Left kidney (tissue), 2 donors: ENCODE results near the gene HELZ. TPM values are rescaled to one million over a fixed set of nuclear protein-coding genes. Genes with fewer than 3 reads are reported as not detected.
"Not testable (repeated sequence)": the region's sequence is repeated elsewhere in the genome, so short reads cannot be mapped to it uniquely, and the experiment has no call there.

Experiments
- DNase-seq: peaks from one replicate; pipeline ENCODE4 v3.0.0-alpha.2; 2013
- polyA plus RNA-seq: library from polyadenylated mRNA; unstranded; fragments of 120-200 nt; gene quantifications from one replicate; pipeline ENCODE4 v1.2.1, GENCODE V29; 2013; ENCODE audit not compliant: insufficient read length

The HELZ gene
- polyA plus RNA-seq, 1 donor, result 40.5 TPM

DNA sequence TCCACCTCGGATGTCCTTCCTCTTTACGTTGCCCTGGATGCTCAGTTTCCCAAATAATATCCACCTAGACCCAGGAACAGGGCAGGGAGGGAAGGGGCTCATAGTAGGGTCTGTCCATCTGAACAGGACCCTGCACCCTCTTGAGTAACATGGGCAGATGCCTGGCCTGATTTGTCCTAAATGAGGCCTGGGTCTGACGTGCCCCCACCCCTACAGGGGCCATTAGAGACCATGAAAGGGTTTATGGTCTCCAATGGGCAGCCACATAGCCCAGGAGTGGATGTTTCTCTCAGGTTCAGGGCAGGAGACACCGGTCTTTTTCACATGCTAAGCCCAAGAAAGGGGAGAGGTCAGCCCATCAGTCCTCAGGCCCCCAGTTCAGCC is 193.8 kb downstream of the HELZ start:
- DNase-seq, result no peak

DNA sequence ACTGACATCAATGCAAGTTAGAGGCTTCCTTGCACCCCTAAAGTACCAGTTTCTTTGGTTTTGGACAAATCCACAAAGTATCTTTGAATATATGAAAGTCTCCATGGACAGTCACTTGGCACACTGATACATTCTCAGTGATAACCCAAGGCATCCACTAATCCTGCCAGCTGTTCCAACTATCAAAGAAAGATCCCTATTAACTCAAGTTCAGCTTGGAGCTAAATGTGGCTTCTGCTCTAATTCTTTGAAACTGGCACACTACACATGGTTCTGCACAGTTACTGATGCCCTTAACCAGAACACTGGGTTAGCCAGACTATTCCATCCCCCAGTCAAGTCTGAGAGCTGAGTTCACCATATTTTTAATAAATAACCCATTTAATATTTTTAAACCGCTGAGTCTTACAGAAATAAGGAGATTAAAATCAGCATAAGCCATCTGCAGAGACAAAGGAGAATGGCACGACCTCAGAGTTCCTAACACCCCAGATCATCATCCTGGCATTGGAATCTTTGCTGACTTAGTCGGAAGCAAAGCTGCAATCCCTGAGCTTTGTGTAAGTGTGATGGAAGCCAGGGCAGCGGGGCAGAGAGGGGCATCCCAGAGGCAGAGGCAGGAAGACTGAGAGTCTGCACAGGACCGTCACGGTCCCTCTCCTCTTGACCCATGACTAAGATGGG is 194.4 kb downstream of the HELZ start:
- DNase-seq, result no peak

DNA sequence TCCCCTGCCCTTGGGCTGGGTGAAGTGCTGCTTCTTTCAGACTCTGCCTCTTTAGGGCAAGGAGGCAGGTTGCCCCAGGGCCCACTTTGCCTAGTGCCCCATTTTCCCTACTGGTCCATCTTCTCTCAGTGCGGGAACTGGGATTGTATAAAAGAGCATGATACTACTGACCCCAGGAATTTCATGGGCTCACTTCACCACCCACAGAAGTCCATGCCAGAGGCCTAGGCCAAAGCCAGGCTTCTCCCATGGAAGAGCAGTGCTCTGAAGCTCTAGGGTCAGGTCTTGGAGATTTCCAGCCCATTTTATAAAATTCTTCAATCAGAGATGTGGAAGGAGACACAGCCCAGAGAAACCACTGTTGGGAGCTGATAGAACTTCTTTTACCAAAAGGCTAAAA is 194.9 kb downstream of the HELZ start:
- DNase-seq, result no peak

DNA sequence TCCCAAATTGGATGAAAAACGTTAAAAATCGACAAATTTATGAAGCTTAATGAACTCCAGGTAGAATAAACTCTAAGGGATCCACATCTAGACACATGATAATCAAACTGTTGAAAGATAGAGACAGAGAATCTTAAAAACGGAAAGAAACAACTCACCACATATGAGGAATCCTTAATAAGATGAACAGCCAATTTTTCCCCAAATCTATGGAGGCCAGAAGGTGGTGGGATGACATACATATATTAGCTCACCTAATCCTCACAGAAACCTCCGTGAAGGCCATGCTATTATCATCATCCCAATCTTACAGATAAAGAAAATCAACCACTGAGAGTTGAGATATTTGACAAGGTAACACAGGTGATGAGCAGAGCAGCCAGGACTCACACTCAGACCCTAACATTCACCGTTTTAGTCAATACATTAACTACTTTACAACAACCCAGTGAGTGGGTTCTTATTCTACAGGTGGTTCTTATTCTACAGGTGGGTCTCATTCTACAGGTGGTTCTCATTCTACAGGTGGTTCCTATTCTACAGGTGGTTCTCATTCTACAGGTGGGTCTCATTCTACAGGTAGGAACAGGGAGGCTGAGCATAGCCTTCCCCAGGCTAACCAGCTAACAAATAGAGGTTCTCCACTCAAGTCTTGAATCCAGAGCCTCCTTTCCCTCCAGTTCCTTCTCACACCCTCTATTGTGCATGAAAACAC is 195.8 kb downstream of the HELZ start:
- DNase-seq, result no peak

DNA sequence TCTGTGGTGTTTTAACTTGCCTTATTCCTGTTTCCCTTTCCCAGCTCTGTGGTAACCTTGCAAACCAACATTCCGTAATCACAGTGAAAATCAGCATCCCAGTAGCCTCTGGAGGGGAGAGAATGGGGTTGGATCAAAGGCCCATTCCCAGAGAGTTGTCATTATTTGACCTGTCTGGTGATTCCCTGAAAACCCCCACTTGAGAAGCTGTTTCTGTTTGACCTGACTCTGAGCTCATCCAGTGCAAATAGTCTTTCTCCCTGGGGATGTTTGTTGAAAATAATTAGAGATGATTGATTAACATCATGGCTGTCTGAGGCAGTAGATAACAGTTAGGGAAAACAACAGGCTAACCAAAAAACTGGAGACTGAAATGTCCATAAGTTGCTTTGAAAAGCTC is 197.6 kb downstream of the HELZ start:
- no peak for DNase-seq

DNA sequence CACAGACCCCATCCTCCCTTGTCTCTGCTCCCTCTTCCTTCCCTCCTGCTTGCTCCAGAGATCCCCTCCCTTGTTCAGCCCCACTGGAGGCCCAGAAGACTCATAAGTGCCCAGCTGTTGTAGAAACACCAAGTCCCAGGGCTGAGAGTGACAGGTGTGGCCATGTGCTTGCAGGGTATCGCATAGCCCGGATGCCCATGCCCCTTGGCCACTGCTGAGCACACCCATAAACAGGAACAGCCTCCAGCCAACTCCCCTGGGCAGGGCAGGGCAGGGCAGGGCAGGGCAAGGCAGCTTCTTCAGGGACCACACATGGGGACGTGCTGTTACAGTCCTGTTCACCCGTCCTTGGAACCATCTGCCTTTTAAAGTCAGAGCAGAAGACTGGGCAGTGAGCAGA is 198.6 kb downstream of the HELZ start:
- DNase-seq, result no peak

DNA sequence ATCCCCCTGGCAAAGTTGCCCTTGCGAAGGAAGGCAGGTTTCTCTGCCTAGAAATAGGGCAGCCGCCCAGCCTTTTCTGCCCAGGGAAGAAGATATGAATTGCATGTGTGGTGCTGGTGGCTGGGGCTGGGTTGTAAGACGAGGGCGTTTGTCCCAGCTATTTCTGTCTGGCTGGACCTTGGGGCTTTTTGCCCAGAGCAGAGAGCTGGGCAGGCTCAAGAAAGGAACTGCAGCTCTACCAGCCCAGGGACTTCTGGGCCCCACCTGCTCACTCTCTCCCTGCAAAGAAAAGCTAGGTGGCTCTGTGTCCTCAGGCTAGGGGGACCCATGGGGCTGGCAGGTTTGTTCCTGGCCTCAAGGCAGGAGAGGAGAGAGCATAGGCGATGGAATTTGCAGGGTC is 200.1 kb downstream of the HELZ start:
- no peak for DNase-seq

DNA sequence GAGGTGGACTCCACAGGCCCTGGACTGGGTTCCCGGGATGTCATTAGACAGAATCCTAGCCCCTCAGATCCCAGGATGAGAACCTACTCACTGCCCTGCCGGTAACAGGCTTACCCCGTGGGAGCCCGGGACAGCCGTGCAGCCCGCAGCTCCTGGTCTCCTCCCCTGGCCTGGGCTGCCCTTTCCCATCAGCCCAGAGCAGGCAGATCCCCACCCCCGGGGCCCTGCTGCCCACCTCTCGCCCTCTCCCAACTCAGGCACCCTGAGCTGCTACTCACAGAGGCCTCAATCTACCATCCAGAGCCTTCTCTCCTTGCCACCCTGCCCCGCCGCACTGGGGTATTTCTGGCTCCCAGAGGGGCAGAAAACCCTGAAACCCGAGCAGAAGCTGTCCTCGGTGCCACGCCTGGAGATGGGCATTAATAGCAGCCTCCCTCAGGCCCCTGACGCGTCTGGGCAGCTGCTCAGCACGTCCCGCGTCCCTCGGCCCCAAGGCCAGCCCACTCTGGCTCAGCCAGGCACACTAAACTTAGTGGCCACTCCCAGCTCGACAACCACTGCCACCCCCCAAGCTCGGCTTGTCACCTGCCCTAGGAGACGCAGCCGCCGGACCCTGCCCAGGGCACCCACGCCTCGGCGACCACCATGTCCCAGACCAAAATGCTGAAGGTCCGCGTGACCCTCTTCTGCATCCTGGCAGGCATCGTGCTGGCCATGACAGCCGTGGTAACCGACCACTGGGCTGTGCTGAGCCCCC is 200.8 kb downstream of the HELZ start, which contains the start of gene CACNG1:
CACNG1 (plus strand) TSS at position 539 of the 757 bp plus-strand sequence; CDS start at position 646, 107 bp downstream.
- DNase-seq, result no peak

DNA sequence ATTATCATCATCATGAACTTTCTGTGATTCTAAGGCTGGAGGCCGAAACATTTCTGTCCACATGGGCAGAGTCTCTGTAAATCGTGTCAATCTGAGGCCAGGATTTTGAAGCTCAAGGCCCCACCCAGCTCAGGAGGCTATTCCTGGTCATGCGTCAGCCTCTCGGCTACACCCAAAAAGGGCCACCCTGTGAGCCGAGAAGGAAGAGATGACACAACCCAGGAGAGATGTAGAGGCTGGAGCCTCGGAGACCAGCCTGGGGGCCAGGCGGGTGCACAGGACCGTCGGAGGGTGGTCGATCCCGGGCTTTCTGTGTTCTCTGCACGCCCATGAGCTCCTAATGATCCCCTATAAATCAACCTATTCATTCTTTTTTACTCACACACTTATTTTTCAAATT is 201.7 kb downstream of the HELZ start:
- DNase-seq, result no peak

DNA sequence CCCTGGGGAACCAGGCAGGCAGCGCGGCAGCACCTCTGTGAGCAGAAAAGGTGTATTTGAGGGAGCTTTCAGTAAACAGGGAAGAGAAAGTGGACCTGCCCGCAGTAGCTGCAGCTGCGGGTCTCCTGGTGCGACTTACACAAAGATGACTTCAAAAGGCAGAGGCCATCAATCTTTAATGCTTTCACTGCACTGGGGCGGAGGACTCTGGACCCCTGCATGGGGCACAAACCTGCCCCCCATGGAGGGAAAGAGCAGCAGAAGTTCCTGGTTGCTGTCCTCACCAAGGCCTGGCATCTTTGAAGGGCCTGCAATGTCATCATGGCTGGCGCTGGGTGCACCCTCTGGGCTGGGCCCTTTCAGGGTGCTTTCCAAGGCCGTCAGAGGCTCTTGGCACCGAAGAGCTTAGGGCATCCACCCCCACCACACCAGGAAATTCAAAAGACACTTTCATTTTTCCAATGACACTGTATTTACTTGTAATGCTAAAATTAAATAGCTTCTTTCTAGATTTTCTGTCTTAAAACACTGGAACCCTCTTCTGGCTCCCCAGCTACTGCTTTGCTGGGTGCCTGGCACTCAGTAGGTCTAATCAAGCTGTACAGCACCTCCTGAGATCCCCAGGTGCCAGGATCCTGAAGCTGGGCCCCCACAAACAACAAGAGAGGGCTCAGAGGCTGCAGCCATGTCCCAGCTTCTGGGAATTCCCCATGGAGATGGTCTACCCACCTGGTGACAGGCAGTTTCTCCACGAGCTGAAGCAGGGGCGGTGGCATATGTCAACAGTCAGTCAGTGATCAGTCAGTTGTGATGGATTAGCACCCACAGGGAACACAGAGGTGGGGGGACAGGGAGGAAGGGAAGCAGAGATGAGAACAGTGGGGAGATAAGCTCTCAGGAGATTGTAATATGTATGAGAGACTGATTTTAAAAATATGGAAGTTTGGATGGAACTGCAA is 202.8 kb downstream of the HELZ start:
- DNase-seq, result no peak

DNA sequence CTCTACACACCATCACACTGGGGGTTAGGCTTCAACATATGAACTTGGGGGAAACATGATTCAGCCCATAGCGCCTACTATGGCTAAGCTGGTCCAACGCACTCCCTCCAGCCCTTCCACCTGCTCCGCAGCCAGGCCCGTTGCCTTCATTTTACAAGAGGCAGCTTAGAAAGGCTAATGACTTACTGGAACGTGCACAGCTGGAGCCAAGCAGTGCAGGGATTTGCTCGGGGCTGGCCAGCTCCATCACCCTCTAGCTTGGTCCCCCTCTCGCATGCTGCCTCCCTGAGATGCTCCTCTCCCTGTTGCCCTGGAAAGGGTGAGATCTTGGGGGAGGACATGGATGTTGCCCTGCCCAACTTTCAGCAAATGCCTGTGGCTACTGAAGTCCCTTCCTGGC is 203.5 kb downstream of the HELZ start:
- no peak for DNase-seq

DNA sequence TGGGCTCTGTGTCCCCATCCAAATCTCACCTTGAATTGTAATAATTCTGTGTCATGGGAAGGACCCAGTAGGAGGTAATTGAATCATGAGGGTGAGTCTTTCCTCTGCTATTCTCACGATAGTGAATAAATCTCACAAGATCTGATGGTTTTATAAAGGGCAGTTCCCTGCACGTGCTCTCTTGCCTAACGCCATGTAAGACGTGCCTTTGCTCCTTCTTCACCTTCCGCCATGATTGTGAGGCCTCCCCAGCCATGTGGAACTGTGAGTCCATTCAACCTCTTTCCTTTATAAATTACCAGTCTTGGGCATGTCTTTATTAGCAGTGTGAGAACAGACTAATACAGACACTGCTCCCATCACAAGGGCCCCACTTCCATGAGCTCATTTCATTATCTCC is 203.9 kb downstream of the HELZ start:
- not testable (repeated sequence) for DNase-seq

DNA sequence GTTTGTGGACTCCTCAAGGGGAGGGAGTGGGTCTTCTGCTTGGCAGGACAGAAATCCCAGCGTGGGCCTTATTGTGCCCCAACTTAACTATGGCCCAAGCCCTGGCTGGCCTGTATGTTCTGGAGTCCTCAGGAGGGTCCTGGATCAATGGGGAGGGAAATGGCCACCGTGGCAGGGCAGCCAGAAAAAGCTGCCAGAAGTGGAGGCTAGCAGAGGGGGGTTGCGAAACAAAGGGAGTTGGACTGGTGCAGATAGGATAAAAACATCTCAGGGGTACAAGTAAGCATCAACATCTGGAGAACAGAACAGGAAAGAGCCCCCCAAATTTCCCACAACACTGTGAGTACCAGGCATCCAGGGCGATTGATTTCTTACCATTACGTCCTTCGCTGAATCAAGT is 204.3 kb downstream of the HELZ start:
- DNase-seq, result no peak

DNA sequence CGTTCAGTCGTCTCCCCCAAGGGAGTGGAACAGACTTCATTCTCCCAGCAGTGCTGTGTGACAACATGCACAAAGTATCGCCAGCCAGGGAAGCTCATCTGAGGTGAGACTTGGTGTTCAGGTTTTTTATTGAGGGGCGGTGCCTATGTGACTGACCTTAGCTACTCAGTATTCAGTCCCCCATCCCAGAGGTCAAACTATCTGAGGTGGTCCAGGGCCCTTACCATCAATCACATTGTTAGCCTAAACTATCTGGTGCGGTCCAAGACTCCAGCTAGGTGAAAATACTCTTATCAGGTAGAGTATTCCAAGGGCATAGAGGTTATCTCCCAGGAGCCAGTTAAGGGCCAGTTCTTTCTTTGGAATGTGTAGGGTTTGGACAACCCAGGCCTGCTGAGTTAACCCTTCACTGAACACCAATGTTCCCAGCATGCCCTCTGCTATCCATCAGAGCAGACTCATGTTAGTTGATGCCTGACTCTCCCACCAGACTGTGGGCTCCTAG is 206.1 kb downstream of the HELZ start:
- DNase-seq, result no peak

DNA sequence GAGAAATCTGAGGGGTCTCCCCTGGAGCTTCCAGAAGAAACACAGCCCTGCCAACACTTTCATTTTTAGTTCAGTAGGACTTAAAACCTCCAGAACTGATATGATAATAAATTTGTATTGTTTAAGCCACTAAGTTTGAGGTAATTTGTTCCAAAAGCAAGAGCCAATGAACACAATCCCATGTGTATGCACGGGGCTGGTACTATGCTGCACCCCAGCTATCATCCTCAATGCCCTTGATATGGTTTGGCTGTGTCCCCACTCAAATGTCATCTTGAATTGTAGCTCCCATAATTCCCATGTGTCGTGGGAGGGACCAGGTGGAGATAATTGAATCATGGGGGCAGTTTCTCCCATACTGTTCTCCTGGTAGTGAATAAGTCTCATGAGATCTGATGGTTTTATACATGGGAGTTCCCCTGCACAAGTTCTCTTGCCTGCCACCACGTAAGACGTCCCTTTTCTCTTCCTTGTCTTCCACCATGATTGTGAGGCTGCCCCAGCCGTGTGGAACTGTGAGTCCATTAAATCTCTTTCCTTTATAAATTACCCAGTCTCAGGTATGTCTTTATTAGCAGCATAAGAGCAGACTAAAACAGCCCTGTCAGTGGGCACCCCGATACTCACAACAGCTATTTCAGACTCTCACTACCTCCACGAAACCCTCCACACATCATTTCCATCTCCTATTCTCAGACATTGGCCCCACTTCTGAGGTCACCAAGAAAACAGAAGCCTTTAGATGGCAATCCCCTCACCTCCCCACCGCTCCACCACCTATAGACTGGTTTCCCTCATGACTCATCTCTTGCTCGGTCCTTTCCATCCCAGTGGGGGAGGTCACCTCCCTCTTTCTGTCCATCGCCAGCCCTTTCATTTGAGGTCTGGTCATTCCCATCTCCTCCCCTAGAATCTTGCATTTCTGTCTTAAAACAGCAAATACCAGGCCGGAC is 209.6 kb downstream of the HELZ start:
- DNase-seq, result no peak

DNA sequence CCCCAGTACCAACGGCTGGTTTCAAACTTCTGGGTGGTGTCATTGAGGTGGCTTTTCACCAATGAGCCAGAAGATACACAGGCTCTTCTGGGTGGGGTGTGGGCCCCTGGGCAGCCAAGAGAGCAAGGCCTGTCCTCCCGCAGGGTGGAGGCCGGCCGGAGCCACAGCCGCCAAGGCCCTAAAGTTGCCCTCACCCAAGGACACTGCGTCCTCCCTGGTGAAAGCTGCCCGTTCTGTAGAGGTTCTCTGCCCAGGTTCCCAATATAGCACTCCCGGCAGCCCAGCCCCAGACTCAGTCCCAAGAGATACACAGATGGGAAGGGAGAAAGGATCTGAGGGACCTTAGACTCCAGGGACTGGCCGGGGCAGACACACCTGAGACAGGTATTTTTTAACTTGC is 211.4 kb downstream of the HELZ start:
- no peak for DNase-seq

DNA sequence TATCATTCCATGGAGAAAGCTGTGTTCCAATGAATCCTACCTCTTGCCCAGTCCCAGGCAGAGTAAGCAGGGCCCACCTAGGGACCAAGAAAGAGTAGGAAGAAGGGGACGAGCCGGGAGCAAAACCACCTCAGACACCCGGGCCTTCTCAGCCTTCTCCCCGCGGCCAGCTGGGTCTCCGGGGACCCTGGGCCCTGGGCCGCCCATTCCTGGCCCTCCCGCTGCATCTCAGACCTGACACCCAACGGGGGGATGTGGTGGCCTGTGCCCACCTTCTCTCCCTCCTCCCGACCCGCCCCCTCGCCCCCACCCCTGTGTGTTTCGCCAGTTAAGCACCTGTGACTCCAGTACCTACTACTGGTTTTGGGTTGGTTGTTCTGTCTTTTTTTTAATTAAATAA is 212.0 kb downstream of the HELZ start:
- no peak for DNase-seq

DNA sequence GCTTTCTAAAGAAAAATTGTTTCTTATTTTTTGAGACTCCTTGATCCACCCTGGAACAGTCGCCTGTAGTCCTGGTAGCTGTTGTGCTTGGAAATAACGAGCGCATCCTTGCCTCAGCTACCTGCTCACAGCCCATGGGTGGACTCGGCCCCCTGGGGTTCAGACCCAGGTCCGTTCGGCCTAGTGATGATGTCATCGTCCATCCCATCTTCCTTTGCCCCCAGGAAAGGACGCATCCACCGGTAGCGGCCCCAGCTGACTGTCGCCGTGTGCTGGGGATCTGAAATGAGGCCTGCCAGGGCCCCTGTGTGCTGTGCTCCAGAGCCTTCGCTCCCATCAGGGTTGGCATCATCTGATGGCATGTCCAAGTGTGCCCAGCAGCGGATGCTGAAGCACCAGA is 212.6 kb downstream of the HELZ start:
- no peak for DNase-seq

DNA sequence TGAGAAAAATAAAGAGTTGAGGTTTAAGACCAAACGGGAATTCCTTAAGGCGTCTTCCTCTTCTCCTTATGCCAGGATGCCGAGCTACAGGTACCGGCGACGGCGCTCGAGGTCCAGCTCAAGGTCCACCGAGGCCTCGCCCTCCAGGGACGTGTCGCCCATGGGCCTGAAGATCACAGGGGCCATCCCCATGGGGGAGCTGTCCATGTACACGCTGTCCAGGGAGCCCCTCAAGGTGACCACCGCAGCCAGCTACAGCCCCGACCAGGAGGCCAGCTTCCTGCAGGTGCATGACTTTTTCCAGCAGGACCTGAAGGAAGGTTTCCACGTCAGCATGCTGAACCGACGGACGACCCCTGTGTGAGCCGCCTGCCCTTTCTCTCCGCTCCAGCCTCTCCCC is 214.4 kb downstream of the HELZ start:
- DNase-seq, result no peak

DNA sequence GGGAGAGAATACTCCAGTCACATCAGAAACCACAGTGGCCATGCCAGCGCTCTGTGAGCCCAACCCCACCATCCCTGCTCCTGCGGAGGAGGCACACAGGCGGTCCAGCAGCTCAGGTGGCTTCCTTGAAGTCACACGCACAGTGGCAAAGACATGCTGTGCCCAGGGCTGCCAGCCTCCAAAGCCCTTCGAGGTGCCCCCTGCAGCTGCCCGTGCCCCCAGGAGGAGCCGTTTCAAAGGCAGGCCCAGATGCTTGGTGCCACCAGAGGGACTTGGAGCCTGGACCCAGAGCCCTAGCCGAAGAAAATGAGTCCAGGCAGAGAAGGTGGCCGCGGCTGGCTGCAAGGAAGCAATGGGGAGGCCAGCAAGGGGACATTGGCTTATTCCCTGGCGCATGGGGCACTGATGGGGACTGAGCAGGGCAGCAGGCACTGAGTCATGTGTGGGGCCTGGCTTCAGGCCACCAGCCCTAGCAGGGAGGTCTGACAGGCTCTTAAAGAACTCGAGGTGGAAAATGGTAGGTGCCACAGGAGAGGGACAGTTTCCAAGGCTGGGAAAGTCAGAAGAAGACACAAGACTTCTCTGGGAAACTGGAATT is 217.9 kb downstream of the HELZ start:
- DNase-seq, result no peak
